ENCODE measurements around the gene NOL6. TPM values are rescaled to one million over a fixed set of nuclear protein-coding genes. Genes with fewer than 3 reads are reported as not detected.

Gene NOL6
- total RNA-seq, 1 experiment from 2014 or later = 64.4 TPM

DNA sequence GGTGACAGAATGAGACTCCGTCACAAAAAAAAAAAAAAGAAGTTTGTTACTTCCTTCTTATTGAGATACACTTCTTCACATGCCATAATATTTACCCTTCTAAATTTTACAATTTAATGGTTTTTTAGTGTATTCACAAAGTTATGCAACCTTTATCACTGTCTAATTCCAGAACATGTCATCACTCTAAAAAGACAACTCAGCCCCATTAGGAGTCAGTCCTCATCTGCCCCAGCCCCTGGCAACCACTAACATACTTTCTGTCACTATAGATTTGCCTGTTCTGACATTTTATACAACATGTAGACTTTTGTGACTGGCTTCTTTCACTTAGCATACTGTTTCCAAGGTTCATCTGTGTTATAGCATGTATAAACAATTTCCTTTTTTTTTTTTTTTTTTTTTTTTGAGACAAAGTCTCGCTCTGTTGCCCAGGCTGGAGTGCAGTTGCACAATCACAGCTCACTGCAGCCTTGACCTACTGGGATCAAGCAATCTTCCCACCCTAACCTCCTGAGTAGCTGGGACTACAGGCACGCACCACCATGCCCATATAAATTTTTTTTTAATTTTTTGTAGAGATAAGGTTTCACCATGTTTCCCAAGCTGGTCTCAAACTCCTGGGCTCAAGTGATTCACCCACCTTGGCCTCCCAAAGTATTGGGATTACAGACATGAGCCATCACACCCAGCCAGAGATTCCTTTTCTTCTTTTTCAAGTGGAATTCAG is 44.3 kb downstream of the NOL6 start:
- no peaks in the 10 kb centered on the region for H3K23me2 ChIP-seq (ENCODE audit: insufficient read length, low read depth, low read length, poor library complexity, severe bottlenecking)
- no peak overlapping the region for H3K56ac ChIP-seq (ENCODE audit: insufficient read length, low read depth, low read length)
- no peak overlapping the region for H3K14ac ChIP-seq (ENCODE audit: insufficient read depth, low read length)
- Mint-ChIP-seq H3K27me3 (ENCODE audit: low read depth) (no peaks in the 10 kb centered on the region), H3K27ac (no peak overlapping the region), H3K4me3 (no peak overlapping the region), H3K36me3 (ENCODE audit: insufficient read depth in 1 of 3, low read depth in 3 of 3) (no peaks in the 10 kb centered on the region), H3K9me3 (no peaks in the 10 kb centered on the region), H3K4me1 (no peaks in the 10 kb centered on the region)
- no peak overlapping the region for H3K18ac ChIP-seq (ENCODE audit: insufficient read length, low read depth, low read length)
- no CpG with 5 or more reads among the region's 3 CpGs for WGBS (ENCODE audit: extremely low coverage, insufficient read length, low lambda C conversion rate)
- no peak overlapping the region for H2BK12ac ChIP-seq (ENCODE audit: insufficient read length, low read depth, low read length)
- H3K9ac ChIP-seq (ENCODE audit: extremely low read depth, insufficient read length, low read length) = no peak overlapping the region
- no peak overlapping the region for H2BK15ac ChIP-seq (ENCODE audit: low read depth, low read length)
- no peak overlapping the region for H3T11ph ChIP-seq (ENCODE audit: low read length)
- H3K79me1 ChIP-seq (ENCODE audit: insufficient read depth, low read depth, low read length, poor library complexity, severe bottlenecking) = no peaks in the 10 kb centered on the region
- H3K4me2 ChIP-seq (ENCODE audit: insufficient read depth, insufficient read length, low read length) = no peak overlapping the region
- TF ChIP-seq, protein P1, sequence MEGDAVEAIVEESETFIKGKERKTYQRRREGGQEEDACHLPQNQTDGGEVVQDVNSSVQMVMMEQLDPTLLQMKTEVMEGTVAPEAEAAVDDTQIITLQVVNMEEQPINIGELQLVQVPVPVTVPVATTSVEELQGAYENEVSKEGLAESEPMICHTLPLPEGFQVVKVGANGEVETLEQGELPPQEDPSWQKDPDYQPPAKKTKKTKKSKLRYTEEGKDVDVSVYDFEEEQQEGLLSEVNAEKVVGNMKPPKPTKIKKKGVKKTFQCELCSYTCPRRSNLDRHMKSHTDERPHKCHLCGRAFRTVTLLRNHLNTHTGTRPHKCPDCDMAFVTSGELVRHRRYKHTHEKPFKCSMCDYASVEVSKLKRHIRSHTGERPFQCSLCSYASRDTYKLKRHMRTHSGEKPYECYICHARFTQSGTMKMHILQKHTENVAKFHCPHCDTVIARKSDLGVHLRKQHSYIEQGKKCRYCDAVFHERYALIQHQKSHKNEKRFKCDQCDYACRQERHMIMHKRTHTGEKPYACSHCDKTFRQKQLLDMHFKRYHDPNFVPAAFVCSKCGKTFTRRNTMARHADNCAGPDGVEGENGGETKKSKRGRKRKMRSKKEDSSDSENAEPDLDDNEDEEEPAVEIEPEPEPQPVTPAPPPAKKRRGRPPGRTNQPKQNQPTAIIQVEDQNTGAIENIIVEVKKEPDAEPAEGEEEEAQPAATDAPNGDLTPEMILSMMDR (conservative IDR thresholded peaks at IDR 0.05) = no peak
- no peak overlapping the region for H4K8ac ChIP-seq (replicated peaks; ENCODE audit: insufficient read length, low read depth, low read length)
- no peak overlapping the region for H4K91ac ChIP-seq (ENCODE audit: insufficient read length, low read depth, low read length)
- no peaks in the 10 kb centered on the region for H3K4me1 ChIP-seq (ENCODE audit: insufficient read depth, low read length)
- DNase-seq = no peak
- H2AK5ac ChIP-seq (ENCODE audit: insufficient read length, low read length) = no peak overlapping the region
- H3K79me2 ChIP-seq (ENCODE audit: insufficient read depth, low read length) = no peaks in the 10 kb centered on the region
- no peak overlapping the region for H2BK20ac ChIP-seq (ENCODE audit: low read depth, low read length, poor library complexity, severe bottlenecking)
- H3K23ac ChIP-seq (ENCODE audit: insufficient read length, low read depth, low read length) = no peak overlapping the region
- H2BK5ac ChIP-seq (ENCODE audit: insufficient read length, low read length) = no peak overlapping the region
- no peak overlapping the region for H3K27ac ChIP-seq (ENCODE audit: insufficient read length, low read depth, low read length)
- no peak overlapping the region for H4K5ac ChIP-seq (ENCODE audit: insufficient read length, low read depth, low read length)
- H4K20me1 ChIP-seq (ENCODE audit: control insufficient read depth, insufficient read depth, insufficient read length) = no peaks in the 10 kb centered on the region
- no peak overlapping the region for H3K4ac ChIP-seq (ENCODE audit: low read depth, low read length)
- no peak overlapping the region for H2AFZ ChIP-seq (ENCODE audit: low read length)
- H3K27me3 ChIP-seq (ENCODE audit: insufficient read depth, low read length) = no peaks in the 10 kb centered on the region
- H3K9me3 ChIP-seq (ENCODE audit: control insufficient read depth, low read depth, low read length) = no peaks in the 10 kb centered on the region
- no peak overlapping the region for H2BK120ac ChIP-seq (ENCODE audit: low read depth, low read length, poor library complexity, severe bottlenecking)

Data from H9 (cell line).